PC-3 (cell line): ENCODE measurements around the gene C1GALT1.

ENCODE experiments used
- CTCF ChIP-seq: fragments of 300-600 bp; sonication (generic); conservative IDR thresholded peaks from 2 replicates; pipeline ENCODE4 v1.5.1; 2017; ENCODE audit warnings: antibody characterized with exemption, low read depth, mild to moderate bottlenecking, low read length
- EZH2 ChIP-seq: fragments of 300-600 bp; sonication (generic); IDR thresholded peaks from one replicate; pipeline ENCODE4 v1.6.1; 2017; ENCODE audit warnings: antibody characterized with exemption, mild to moderate bottlenecking, low read length; ENCODE audit not compliant: unreplicated experiment

DNA sequence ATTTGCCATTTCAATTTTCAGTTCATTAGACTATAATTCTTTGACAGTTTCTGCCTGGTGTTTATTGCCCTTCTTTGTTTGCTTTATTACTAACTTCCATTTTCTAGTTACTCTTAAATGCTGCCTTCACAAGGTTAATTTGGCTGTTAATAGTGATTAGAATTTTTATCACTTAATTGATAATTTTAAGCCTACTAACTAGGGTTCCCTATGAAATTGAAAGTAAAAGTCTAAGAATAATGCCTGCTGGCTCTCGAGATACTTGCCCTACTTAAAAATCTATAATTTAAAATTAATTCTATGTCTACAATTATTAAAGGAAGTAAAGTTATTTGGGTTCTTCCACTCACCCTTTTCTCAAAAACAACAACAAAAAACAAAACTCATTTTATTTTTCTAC lies 65.3 kb downstream of the C1GALT1 start:
- TF ChIP-seq EZH2 (no peak), CTCF (no peak)
